Stimulated activated naive CD4-positive, alpha-beta T cell treated with Interleukin-2 at 50 U/mL for 16 hours (primary cell): ENCODE measurements around the gene RALGAPB.
"Not testable (repeated sequence)": the region's sequence is repeated elsewhere in the genome, so short reads cannot be mapped to it uniquely, and the experiment has no call there.

ENCODE experiments used
- DNase-seq: peaks from one replicate; lab custom pipeline; 2025; lab: John Stamatoyannopoulos, UW

Gene RALGAPB

DNA sequence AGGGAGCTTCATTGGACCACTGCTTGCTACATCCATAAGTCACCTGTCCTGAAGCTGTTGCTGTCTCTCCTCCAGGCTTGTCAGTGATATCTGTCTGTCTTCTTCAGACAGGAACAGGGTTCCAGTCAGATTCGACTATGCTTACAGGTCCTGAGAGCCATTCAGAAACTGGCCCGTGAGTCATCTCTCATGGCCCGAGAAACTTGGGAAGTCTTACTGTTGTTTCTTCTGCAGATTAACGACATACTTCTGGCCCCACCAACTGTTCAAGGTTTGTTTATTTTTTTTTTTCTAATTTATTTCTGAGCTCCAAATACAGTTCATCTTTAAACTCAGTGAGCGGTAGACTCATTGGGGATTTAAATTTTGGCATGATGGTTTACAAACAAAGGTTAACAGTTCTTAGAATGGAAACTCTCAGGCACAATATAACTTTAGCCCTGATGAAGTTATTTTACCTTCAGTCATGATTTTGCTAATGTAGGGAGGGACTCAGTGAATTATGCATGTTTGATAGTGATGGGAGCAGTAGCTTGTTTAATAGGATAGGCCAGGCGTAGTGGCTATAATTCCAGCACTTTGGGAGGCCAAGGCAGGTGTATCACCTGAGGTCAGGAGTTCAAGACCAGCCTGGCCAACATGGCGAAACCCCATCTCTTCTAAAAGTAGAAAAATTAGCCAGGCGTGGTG, 24.7 kb downstream of the RALGAPB start:
- no peak for DNase-seq

DNA sequence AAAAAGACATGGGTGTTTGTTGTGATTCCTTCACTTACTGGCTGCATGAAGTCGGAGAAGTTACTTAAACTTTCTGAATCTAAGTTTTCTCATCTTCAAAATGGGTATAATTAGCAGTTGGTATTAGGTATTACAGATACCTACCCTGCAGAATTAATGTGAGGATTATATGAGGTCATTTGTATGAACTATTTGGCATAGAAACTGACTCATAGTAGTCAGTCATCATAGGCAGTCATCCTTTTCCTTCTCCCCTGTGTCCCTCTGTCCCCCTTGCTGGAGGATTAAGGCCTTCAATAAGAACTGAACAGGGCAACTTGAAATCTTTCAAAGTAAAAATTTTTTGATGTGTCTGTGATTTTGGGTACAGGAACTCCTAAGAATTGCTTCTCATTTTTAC, 26.3 kb downstream of the RALGAPB start:
- no peak for DNase-seq

DNA sequence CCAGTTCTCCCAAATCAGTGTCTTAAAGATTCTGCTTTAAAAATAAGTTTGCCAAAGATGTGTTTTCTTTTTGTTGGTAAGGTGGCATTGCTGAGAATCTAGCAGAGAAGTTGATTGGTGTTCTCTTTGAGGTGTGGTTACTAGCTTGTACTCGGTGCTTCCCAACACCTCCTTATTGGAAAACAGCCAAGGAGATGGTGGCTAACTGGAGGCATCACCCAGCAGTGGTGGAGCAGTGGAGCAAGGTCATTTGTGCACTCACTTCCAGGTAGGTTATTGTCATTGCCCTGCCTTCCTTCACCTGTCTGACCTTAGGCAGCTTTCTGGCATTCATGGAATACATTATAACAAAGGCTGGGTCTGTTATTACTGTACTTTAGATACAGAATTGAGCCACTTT, 26.7 kb downstream of the RALGAPB start:
- no peak for DNase-seq

DNA sequence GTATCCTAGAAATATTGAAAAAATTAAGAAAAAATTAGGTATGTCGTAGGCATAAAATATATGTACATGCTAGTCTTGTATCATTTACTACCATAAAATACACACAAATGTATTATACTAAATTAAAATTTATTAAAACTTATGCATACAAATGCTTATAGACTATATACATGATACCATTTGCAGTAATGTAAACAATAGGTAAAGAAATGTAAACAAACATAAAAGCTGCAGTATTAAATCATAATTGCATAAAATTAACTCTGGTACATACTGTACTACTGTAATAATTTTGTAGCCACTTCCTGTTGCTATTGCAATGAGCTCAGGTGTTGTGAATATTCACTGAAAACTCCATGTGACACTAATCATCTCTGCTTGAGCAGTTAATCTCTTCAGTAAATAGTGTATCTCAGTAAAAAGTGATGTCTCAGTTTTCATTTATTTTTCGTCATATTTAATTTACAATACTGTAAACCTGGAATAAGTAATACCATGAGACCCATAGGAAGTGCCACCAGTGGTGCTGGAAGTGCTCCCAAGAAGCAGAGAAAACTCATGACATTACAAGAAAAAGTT, 29.3 kb downstream of the RALGAPB start:
- no peak for DNase-seq

DNA sequence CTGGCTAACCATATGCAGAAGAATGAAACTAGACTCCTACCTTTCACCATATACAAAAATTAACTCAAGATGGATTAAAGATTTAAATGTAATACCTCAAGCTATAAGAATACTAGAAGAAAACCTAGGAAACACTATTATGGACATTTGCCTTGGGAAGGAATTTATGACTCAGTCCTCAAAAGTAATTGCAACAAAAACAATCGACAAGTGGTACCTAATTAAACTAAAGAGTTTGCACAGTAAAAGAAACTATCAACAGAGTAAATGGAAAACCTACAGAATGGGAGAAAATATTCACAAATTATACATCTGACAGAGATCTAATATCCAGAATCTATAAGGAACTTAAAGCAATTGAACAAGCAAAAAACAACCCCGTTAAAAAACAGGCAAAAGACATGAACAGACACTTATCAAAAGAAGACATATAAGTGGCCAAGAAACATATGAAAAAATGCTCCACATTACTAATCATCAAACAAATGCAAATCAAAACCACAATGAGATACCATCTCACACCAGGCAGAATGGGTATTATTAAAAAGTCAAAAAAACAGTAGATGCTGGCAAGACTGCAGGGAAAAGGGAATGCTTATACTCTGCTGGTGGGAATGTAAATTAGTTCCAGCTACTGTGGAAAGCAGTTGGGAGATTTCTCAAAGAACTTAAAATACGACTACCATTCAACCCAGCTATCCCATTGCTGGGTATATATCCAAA, 31.9 kb downstream of the RALGAPB start:
- no peak for DNase-seq

DNA sequence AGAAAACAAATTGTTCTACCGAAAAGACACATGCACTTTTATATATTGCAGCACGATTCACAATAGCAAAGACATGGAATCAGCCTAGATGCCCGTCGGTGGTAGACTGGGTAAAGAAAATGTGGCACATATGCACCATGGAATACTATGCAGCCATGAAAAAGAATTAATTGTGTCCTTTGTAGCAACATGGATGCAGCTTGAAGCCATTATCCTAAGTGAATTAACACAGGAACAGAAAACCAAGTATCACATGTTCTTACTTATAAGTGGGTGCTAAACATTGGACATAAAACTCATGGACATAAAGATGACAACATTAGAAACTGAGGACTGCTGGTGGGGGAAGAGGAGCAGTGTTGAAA, 32.4 kb downstream of the RALGAPB start:
- DNase-seq = no peak

DNA sequence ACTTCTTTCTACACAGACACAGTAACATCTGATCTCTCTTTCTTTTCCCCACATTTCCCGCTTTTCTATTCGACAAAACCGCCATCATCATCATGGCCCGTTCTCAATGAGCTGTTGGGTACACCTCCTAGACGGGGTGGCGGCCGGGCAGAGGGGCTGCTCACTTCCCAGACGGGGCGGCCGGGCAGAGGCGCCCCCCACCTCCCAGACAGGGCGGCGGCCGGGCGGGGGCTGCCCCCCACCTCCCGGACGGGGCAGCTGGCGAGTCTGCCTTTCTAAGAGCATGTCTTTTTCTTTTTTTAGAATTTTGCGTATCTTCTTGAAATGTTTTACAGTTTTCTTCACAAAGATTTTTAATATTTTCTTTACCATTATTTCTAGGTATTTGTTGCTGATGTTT, 39.1 kb downstream of the RALGAPB start:
- DNase-seq = not testable (repeated sequence)

DNA sequence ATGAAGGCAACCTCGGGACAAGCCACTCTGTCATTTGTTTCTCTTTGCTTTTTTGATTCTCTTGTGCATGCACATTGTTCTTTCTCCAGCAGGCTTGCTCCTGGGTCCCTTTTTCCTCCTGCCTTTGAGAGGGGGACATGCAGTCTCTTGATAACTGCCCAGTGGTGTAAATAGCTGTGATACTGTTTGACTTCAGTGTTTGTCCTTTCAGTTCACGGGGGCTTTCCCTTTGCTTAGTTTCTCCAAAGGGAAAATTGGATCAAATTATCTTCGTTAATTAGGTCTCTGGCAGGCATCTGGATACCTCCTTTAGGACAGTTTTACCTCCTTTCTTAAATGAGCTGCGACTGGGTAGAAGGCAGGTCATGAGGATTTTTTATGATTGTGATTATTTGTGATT, 41.5 kb downstream of the RALGAPB start:
- no peak for DNase-seq

DNA sequence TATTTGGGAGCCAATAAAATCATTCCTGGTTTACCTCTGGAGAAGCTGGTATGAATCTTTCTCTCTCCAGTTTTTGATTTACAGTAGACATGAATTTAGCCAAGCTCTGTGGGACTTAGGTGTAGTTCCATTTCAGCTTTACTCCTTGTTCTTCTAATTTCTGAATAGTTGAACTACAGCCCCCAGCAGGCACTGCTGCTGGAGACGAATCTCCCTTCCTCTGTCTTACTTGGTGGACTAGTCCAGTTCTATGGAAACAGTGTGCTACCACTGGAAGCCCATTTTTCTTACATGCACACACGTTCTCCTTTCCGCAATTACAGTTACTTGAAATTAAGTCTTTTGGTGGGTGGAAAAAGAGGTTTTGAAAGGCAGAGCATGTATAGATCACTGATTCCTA, 42.3 kb downstream of the RALGAPB start:
- DNase-seq = no peak

DNA sequence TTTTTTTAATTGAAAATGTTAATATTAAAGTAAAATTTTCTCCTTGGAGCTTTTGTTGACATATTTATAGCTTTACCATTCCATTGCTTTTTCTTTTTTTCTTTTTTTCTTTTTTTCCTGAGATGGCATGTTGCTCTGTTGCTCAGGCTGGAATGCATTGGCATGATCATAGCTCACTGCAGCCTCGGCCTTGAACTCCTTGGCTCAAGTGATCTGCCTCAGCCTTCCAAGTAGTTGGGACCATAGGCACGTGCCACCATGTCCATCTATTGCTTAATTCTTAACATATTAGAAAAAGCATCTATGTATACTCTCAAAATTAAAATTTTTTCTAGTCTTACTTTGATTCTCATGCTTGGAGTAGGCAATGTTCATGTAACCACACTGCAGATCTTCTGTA, 43.0 kb downstream of the RALGAPB start:
- DNase-seq = no peak

DNA sequence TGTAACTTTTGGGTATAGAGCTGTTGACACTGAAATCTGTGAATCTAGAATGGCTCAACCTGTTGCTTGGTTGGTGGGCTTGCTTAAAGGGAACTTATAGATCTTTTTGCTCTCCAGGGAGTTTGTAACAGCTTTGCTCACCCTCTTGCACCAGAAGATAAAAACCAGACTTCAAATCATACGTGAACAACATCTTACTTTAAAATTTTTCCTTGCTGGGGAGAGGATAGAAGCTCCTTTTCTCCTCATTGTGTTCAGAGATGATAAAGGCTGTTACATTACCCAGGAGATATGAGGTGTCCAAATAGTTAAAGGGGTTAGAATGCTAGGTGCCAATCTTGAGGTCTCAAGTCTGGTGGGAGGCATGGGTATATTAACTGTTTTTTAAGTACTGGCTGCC, 46.8 kb downstream of the RALGAPB start:
- DNase-seq = no peak

DNA sequence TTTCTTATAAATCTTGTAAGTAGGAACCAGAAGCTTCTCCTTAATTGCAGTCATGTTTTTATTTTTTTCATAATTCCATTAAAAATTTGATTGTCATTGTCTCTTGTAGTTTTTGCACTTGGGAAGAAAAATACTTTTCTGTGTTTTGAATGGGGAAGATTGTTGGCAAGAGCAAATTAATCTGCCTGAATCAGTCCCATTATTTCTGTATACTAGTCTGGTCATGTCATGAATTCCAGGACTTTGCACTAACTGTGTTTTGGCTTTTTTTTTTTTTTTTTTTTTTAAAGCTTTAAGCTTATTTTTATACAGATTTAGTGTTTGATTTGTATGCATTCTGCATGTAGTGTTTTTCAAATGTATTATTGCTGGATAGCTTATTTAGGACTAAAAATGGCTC, 47.6 kb downstream of the RALGAPB start:
- DNase-seq = no peak

DNA sequence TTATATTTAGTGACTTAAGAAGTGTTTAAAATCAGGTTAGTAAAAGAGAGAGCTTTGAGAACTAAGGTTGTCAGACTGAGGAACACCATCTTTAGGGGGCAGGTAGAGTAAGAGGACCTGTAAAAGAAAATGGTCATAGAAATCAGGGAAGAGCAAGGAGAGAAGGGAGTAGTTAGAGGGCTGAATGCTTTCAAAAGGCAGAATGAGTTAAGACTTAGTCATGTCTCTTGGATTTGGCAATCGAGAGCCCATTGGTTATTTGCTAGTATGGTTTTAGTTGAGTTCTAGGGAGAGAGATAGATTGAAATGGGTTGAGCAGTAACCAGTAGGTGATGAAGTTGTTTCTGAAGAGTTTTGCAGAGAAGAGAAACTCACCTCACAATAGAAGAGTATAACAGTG, 51.1 kb downstream of the RALGAPB start:
- no peak for DNase-seq

DNA sequence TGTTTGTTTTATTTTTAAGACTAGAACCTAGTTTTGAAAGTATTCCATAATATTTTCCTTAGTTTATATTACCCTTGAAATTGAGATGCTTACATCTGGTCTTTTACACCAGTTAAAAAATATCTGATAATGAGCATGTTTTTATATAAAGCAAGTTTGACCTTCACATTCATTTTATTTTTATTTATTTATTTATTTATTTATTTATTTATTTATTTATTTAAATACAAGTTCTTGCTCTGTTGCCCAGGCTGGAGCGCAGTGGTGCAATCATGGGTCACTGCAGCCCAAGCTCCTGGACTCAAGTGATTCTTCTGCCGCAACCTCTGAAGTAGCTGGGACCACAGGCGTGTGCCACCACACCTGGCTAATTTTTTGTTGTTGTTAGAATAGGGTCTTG, 55.5 kb downstream of the RALGAPB start:
- no peak for DNase-seq

DNA sequence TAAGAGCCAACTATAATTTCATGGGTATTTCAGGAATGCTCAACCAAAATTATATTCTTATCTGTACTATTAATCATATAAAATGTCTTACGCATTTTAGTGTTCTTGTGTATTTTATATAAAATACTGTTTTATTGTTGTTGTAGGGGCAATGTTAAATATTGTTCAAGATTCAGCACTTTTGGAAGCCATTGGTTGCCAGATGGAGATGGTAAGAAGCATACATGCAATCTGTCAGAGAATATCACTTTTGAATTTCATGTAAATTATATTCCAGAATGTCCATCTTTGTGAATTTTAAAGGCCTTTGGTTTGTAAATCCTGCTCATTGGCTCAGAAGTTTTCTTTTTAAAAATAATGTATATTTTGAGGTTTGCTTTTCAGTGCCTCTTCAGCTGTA, 58.4 kb downstream of the RALGAPB start:
- no peak for DNase-seq

DNA sequence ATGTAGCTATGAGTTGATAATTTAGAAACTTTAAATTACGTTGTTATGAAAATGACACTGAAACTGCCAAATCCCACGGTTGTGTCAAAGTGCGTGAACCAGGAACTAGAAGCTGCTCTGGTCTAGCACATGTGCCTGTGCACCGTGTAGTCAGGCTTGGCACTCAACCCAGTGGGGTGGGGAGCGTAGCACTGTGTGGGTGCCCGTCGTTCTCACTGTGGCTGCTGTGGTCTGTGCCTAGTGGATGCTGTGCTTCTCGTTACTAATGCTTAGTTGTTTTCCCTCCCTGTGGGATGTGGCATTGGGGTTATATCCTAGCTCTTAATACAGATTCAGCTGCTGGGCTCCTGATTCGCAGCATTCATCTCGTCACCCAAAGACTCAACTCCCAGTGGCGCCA, 62.1 kb downstream of the RALGAPB start:
- peak; percentile 9 for DNase-seq

DNA sequence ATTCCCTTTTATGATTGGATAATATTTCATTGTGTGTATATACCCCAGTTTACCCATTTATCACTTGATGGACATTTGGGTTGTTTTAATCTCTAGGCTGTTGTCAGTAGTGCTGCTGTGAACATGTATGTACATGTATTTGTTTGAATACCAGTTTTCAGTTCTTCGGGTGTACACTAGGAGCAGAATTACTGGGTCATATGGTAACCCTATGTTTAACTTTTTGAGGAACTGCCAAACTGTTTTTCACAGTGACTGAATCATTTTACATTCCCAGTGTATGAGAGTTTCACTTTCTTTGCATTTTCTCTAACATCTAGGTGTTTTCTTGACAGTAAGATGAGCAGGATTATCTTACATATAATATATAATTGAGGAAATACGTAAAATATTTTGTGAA, 63.7 kb downstream of the RALGAPB start:
- DNase-seq = no peak

DNA sequence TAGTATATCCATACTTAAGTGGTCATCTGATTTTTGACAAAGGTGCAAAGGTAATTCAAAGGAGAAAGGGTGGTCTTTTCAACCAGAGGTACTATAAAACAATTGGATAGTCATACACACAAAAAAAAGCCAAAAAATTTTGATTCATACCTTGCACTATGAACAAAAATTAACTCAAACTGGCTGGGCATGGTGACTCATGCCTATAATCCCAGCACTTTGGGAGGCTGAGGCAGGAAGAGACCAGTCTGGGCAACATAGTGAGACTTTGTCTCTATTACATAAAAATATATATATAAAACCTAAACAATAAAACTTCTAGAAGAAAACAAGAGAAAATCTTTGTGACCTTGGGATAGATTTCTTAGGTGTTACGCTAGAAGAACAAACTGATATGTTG, 64.5 kb downstream of the RALGAPB start:
- no peak for DNase-seq

DNA sequence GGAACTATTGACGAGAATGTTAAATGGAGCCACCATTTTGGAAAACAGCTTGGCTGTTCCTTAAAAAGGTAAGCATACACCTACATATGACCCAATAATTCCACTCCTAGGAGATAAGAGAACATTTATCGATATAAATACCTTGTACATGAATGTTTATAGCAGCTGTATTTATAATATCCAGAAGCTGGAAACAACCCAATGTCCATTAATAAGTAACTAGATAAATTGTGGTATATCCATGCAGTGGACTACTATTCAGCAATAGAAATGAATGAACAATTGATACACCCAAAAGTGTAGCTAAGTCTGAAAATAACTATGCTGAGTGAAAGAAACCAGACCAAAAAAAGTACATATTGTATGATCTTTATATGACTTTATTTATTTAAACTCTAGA, 66.1 kb downstream of the RALGAPB start:
- no peak for DNase-seq

DNA sequence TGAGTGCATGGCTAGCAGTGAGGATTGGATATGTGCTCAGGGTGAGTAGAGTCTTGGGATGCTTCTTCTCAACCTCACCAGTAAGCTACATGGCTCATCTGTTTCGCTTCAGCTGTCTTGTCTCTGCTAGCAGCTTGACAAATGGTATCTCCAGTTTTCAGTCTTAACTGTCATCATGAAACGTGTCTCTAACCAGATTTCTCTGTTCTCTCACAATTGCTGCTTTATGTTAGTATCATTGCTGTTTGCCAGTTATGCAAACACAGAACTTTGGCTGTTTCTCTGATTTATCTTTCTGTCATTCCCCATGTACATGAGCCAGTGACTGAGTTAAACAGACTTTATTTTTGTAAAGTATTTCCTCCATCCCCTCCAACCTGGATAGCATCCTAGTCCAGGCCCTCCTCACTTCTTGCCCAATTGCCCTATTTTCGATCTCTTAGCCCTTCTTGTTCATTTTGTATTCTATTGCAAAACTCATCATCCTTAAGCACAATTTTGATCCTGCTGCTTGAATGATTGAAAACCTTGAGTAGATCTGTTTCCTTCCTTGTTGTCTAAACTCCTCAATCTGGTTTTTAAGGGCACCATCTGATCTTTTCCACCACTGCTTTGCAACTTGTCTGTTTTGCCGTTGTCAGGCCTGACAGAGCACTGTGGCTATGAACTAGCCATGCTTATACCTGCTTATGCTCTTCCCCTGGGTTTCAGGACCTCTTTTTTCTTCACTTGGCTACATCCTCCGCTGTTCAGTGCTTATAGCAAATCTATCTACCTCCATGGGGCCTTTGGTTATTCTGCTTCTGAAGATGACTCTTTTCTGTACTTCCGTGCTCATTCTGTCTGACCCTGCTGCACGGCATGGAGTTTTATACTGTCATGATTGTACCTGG, 70.6 kb downstream of the RALGAPB start:
- DNase-seq = no peak

DNA sequence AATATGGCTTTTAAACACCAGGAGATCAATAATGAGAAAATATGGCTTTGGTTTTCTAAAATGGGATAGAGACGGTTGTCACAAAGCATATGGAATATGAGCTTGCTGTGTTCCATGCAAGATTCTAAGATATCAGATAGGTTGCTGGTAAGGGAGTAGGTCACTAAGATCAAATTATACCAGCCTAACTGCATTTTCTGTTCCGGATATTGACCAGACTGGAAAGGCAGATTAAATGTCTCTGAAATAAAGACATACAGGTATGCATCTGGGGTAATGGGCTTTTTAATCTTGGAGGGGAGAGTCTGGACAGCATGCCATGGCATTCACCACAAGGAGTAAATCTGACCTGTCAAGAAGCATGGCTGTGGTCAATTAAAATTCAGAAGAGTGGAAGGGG, 73.1 kb downstream of the RALGAPB start:
- no peak for DNase-seq

DNA sequence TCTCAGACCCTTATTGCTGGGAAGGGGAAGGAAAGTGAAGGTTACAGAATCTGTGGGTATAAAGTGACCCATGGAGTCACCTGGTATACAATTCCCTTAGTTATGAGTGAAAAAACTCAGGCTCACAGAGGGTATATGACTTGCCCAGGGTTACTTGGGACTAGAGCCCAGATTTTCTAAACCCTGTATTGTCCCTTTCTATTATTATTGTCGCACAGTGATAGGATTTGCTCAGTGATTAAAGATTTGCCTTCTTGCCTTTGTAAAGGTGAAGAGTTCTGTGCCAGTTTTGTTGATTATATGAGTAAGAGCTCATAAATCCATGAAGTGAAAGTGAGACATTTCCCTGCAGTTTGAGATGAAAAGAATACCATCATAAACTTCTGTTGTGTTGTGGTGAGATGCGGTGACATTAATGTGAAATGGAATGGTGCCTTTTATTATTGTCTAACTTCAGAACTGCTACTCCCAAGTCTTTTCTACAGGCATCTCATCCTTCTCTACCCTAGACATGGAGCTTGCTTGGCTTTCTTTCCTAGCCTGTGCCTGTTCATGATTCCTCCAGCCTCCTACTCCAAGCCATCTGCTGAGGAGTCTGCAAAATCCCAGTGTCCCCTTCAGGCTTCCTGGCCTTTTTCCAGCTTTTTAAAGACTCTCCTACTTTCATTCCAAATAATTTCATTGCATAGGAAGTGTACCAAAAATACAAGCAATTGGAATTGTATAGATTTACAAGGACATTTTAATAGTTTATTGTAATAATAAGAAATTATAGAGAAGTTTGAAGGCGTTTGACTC, 74.8 kb downstream of the RALGAPB start:
- DNase-seq = no peak
